ENCODE results near the gene FAM53A.

DNA sequence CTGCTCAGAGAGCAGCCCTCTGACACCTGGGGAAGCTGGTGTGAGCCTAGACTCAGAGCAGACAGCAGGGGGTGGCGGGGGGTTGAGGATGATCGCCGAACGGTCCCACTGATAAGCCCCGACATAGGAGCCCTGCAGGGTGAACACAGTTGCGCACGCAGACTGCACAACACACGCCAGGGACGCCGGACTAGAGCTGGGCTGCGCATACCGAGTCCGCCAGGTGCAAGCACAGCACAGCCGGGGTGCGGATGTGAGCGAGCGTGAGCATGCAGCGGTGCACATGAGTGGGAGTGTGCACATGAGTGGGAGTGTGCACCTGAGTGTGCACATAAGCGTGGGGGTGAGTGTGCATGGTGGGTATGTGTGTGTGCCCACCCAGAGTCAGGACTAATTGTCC lies 36.7 kb downstream of the FAM53A start:
- TF ChIP-seq POLR2A (IDR thresholded peaks at IDR 0.05) = no peak
- TF ChIP-seq, protein P1, sequence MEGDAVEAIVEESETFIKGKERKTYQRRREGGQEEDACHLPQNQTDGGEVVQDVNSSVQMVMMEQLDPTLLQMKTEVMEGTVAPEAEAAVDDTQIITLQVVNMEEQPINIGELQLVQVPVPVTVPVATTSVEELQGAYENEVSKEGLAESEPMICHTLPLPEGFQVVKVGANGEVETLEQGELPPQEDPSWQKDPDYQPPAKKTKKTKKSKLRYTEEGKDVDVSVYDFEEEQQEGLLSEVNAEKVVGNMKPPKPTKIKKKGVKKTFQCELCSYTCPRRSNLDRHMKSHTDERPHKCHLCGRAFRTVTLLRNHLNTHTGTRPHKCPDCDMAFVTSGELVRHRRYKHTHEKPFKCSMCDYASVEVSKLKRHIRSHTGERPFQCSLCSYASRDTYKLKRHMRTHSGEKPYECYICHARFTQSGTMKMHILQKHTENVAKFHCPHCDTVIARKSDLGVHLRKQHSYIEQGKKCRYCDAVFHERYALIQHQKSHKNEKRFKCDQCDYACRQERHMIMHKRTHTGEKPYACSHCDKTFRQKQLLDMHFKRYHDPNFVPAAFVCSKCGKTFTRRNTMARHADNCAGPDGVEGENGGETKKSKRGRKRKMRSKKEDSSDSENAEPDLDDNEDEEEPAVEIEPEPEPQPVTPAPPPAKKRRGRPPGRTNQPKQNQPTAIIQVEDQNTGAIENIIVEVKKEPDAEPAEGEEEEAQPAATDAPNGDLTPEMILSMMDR (IDR thresholded peaks at IDR 0.05 in 8 of 11, conservative IDR thresholded peaks at IDR 0.05 in 3 of 11) = no peak
